LoVo (cell line): ENCODE data around the gene TCEAL1.
"Not testable (repeated sequence)": the region's sequence is repeated elsewhere in the genome, so short reads cannot be mapped to it uniquely, and the experiment has no call there.

ENCODE experiments used
- DNase-seq: peaks from one replicate; pipeline ENCODE4 v3.0.0-alpha.2; 2016; ENCODE audit warnings: low spot score

TCEAL1 gene

GRCh38 chrX:103635436-103635835 is 6.7 kb downstream of the TCEAL1 start:
- no peak for DNase-seq

DNA sequence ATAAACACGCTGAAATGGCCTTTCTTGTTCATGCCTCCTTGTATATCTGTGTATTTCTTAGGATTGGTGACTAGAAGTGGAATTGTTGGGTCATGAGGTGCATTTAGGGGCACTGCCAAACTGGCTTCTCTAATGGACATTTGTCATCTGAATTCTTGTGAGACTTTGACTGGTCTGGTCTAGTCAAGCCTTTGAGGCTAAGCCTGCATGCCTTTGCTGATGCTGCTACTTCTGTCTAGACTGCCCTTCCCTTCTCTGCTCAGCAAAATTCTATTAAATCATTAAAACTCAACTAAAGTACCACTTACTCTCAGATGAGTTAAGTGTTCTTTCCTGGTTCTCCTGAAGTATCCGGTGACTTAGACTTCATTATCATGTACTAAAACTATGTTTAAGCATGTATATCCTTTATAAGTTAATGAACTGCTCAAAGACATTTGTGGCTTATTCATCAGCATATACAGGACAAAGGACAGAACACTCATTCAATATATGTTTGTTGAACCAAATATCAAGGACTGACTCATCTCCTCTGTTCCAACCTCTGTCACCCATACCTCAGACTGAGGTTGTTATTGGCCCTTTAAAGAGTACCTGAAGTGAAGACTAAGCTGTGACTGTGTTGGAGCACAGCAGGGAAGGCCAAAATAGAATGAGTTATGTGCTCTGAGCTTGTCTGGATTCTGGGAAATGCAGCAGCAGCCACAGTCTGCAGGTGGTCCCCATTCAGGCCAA is 9.0 kb downstream of the TCEAL1 start:
- DNase-seq: no peak

DNA sequence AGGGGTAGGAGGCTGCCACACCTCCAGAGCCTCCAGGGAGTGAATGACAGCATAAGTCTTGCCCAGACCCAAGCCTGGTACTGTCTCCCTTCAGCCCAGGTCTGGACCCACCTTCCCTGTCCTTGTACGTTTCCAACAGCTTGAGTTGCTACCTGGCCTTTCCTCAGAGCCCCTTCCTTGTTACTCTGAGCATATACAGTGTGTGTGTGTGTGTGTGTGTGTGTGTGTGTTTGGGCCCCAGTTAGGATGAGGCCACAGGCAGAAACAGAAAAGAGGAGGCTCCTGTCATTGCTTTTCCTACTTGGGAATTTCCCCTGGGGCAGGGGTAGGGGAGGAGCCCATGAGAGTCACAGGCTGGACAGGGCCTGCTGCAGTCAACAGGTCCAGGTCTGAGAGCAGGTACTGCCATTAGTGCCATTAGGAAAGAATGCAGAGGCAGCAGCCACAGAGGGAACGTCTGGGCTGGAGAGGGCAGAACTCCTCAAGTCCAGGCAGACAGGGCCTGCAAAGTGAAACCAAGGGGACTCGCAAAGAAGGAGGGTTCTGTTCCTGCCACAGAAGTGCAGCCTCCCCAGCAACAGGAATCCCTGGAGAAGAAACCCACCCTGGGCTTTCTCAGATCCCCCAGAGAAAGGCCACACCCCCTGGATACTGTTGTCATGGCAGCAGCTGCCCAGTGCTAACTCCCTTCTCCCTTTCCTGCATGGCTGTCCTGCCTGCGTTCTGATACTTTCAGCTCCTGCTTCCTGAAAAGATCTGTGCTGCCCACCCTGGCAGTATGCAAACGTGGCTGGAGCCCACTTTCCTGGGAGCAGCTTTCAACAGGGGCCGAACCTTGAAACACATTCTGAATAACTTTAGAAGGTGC is 9.9 kb downstream of the TCEAL1 start:
- DNase-seq: not testable (repeated sequence)

GRCh38 chrX:103640401-103641155 is 11.8 kb downstream of the TCEAL1 start:
- no peak for DNase-seq

DNA sequence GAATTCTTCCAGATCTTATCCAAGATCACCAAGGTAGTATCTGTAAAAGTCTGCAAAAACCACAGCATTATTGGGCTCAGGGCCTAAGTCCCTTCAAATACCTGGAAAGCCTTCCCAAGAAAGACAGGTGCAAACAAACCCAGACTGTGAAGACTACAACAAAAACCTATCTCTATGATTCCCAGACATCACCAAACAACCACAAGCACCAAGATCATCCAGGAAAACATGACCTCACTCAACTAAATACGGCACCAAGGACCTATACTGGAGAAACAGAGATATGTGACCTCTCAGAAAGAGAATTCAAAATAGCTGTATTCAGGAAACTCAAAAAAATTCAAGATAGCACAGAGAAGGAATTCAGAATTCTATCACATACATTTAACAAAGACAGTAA is 15.3 kb downstream of the TCEAL1 start:
- DNase-seq: no peak

DNA sequence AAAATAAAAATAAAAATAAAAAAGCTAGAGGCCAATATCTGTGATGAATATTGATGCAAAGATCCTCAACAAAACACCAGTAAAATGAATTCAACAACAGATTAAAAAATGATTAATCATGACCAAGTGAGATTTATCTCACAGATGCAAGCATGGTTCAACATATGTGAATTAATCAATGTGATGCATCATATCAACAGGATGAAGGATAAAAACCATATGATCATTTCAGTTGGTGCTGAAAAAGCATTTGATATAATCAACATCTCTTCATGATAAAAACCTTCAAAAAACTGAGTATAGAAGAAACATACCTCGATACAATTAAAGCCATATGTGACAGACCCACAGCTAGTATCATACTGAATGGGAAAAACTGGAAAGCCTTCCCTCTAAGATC is 18.9 kb downstream of the TCEAL1 start:
- no peak for DNase-seq

DNA sequence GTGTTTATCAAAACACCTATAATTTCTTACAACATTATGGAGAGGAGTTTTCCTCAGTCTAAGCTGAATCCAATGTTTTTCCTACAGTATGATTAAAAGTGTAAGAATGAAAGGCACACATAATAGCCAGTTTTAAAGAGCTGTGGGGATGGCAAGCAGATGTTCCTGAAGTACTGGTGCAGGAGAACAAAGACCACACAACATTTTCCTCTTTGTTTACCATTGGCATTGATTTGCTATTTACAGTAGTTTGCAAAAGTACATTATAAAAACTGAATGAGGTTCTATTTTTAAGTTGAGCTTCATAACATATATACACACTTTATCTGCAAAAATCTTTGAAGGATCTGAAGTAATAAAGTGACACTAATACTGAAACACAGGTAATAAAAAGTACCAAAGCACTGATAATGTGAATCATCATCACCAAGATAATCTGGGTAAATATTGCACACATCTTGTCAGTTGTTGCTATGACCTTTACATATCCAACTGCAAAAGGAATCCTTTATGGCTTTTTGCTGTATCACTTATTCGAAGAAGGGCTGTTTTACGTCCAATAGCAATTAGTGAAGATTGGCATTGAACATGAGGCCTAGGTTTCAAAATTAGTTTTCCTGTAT is 22.5 kb downstream of the TCEAL1 start:
- DNase-seq: no peak

- DNase-seq: not testable (repeated sequence)
Observed at GRCh38 chrX:103655230-103656000, 26.6 kb downstream of the TCEAL1 start.

- peak; percentile 58 for DNase-seq
Observed at GRCh38 chrX:103656617-103657016, 27.8 kb downstream of the TCEAL1 start.

DNA sequence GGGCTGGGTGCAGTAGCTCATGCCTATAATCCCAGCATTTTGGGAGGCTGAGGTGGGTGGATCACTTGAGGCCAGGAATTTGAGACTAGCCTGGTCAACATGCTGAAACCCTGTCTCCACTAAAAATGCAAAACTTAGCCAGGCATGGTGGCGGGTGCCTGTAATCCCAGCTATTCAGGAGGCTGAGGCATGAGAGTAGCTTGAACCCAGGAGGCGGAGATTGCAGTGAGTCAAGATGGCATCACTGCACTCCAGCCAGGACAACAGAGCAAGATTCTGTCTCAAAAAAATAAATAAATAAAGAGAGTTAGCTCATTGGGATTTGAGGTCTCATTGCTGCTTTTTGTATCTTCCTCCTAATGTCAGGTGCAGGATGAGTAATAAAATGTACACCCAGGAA is 28.3 kb downstream of the TCEAL1 start:
- DNase-seq: not testable (repeated sequence)

- DNase-seq: no peak
Observed at GRCh38 chrX:103658681-103659433, 30.1 kb downstream of the TCEAL1 start.

DNA sequence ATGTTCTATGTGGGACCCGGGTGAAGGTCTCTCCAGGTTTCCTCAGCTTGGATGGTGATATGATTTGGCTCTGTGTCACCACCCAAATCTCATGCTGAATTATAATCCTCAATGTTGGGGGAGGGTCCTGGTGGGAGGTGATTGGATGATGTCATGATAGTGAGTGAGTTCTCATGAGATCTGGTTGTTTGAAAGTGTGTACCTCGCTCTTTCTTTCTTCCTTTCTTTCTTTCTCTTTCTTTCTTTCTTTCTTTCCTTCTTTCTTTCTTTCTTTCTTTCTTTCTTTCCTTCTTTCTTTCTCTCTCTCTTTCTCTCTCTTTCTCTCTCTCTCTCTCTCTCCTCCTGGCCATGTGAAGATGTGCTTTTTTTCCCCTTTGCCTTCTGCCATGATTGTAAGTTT is 30.7 kb downstream of the TCEAL1 start:
- DNase-seq: not testable (repeated sequence)

- no peak for DNase-seq
Observed at GRCh38 chrX:103663981-103664762, 35.4 kb downstream of the TCEAL1 start.

DNA sequence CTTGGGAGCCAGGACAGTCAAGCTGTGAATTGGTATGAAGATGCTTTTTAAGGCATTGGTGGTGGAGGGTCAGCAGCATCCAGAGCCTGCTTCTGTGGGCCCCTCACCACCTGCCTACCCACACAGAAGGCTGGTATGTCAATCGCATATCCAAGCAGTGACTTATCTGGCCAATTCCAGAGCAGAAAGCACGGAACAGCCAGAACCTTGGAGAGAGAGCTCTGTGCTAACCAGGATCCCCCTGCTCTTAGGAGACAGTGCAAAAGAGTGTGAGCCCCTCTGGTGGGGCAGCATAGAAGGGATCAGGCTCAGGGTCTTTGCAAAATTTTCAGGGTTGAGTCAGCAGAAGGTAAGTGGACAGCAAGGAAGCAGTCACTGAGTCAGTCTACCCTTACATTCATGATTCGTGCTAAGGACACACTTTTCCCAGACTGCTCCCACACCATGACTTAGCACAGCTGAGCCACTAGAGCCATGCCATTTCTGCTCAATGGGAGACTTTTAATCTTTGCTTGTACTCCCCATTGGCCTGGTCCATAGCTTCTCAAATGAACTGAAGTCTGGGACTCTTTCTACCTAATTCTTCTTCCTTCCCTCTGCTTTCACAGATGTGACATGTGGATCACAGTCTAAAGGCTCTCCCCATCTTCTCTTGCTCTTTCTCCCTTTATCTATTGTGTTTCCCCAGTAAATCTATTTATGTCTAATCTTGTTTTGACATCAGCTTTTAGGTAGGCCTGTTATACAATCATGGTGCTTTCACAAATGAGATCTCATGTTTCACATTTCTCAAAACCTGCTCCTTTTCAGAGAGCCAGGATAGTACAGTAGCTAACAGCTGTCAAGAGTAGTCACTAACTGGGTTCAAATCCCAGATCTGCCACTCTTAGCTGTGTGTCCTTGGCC is 37.7 kb downstream of the TCEAL1 start:
- DNase-seq: no peak

GRCh38 chrX:103669745-103670144 is 41.0 kb downstream of the TCEAL1 start:
- no peak for DNase-seq

GRCh38 chrX:103674531-103675454 is 46.0 kb downstream of the TCEAL1 start:
- no peak for DNase-seq

GRCh38 chrX:103678199-103678993 is 49.6 kb downstream of the TCEAL1 start:
- no peak for DNase-seq
